ENCODE results near the gene CH25H.
"Not testable (repeated sequence)": the region's sequence is repeated elsewhere in the genome, so short reads cannot be mapped to it uniquely, and the experiment has no call there.

The CH25H gene

GRCh38 chr10:89191301-89191700, 15.8 kb downstream of the CH25H start:
- not testable (repeated sequence) for DNase-seq

DNA sequence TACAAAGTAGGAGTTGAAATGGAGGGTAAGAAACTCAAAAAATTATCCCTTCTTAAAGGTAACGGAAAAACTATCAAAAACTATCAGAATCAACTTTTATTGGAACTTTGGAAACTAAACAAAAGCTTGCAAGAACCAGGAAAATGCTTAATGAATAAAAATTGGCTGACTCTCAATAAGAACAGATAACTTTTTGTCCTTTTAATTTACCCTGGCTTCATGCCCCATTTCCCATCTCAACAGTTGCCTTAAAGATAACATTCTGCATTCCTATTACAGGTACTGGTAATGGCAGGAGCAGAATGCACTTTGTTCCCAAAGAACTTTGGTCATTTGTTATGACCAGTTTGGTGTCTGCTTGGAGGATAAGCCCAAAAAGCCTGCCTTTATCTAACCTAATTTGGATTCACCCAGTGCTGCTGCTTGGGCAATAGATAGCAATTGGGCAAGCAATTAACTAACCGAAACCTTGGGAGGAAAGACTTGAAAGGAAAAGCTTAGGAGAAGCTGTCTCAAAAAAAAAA, 17.8 kb downstream of the CH25H start:
- DNase-seq = no peak

GRCh38 chr10:89185658-89186057, 21.5 kb downstream of the CH25H start:
- no peak for DNase-seq

GRCh38 chr10:89184638-89185037, 22.5 kb downstream of the CH25H start:
- no peak for DNase-seq

- no peak for DNase-seq
Observed at GRCh38 chr10:89183571-89183970, 23.5 kb downstream of the CH25H start.

DNA sequence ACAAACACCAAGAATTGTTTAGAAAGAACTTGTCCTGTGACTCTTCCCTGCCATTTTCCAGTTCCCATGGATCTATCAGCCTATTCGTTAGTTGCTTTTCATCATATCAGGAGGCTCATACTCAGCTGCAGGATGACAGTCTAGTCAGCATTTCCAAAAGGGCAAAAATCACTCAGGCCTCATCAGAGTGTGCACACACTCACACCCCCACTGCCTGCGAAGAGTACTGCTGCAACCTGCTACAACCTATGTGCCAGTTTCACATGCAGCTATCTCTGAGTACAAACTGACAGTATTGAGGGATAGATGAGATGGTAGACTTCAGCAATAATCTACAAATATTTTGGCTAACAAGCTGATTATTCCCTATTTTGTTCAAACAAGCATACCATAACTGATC, 24.2 kb downstream of the CH25H start:
- DNase-seq = no peak

DNA sequence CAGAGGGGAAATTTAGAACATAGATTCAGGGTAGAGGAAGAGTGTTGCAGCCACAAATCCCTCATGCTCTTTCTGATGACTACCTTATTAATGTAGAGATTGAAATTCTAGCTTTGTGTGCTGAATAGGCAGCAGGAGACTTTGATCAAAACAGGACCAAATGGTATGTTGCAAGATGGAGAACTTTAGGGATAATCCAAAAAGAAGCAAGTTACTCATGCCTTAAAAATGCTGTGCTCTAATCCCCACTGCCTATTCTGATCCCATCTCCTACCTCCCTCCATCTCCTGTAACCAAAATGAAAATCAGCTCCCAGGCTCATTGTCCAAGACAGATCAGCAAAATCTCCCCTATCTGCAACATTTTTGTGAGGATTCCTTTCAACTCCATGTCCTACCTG, 31.3 kb downstream of the CH25H start:
- DNase-seq = no peak

GRCh38 chr10:89173075-89173474, 34.0 kb downstream of the CH25H start:
- no peak for DNase-seq

DNA sequence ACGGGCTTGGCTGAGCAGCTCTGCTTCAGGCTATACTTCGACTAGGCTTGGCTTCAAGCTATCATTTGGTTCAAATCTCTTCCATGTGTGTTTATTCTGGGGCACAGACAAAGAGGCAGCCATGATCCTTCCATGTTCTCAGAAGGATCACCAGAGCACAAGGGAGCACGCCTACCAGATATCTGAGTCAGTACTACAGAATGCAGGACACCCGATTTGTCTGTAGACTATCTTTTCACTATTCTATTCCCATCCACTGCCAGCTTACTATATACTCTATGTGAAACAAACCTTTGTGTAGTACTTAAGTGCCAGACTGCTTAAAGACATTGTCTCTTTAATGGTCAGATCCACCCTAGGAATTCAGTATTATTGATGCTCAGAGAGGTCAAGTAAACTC, 35.1 kb downstream of the CH25H start:
- DNase-seq = no peak

GRCh38 chr10:89171263-89171872, 35.7 kb downstream of the CH25H start:
- DNase-seq = no peak

- not testable (repeated sequence) for DNase-seq
Observed at GRCh38 chr10:89168354-89168900, 38.7 kb downstream of the CH25H start.

DNA sequence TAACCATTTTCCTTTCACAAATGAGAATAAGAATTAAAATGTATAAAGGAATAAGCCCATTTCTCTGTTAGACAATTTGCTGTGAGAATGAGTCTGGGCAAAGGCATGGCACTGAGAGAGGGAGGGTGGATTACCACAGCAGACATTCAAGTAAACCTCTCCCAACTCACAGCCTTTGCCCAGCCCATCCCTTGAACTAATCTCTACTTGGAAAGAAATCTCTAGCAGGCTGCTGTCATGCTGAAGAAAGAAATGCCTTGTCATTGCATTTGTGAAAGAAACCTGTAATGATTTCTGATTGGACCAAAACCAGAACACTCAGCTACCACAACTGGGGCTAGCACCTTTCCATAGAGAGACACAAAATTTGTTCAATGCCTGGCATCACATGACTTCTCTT, 39.2 kb downstream of the CH25H start:
- no peak for DNase-seq

DNA sequence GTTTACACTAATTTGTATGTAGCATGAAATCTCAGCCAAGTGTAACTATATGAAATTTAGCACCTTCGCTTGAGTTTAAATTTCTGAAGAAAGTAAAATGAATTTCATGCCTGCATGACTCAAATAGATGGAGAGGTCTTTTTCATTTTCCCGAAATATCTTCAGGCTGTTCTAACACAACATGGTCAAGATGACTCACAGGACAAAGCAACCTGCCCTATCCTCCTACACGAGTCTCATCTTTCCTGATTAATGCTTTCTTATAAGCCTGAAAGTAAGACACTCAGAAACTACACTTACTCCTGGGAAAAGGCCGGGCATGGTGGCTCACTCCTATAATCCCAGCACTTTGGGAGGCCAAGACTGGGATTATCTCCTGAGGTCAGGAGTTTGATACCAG, 41.2 kb downstream of the CH25H start:
- no peak for DNase-seq

- DNase-seq = no peak
Observed at GRCh38 chr10:89164920-89165319, 42.2 kb downstream of the CH25H start.

DNA sequence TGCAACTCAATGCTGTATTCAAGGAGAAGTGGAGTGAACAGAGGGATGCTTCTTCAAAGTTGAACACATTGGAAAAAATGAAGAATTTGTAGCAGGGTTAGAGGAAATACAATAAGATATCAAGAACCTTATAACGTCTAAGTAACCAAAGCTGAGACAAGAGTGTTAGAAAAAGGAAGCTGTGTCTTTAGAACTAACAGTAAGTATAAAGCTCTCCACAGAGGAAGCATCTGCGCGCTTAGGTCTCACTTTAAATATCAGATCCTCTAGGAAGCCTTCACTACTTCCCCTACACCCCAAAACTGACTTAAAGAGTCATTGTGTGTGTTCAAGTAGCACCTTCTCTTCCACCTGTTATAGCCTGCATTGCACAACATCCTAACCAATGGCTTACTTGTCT, 43.0 kb downstream of the CH25H start:
- DNase-seq = no peak

DNA sequence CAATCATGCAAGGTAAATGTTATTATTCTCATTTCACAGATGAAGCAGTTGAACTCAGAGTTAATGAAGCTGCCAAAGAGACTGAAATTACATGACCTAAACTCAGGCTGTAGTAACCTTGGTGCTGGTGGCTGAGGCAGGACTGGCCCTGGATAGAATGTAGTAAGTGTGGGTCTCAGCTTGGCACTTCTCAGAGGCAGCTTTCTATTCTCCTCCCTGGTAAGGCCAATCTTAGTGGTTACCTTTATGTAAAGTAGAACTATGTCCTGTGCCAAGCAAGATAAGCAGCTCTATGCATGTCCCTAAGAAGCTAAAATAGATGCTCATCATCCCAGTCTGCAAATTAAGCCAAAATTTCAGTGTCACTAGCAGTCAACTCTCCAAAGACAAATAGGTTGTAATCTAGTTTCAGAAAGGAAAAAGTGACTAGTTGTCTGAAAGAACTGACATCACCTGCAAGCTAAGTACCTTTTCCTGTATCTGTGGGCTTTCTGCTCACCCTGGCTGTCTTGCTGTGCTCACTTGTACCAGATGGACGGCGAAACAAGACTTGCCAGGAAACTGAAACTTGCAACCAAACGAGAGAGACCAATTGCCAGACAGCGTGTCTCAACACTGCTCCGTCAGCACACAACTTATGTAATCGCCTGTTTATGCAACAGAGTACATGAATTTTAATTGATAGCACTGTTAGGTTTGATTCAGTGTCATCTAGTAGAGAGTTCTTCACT, 43.7 kb downstream of the CH25H start:
- DNase-seq = no peak

GRCh38 chr10:89162596-89162995, 44.5 kb downstream of the CH25H start:
- DNase-seq = no peak

DNA sequence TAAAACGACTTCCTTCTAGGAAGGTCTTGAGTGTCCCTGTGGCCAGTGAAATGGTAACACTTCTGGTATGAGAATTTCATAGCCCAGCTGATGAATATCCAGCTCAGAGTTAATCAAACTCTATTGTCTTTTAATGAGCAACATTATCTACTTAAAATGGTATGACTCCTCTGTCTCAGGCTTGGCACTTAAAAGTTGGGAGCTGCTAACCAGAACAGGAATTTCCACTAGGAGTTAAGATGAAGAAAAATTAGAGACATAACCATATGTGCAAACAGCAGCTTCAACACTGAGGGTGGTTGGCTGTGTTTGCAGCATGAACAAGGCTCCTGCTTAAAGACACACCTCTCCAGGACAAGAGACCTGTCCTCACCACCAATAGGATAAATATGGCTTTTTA, 46.8 kb downstream of the CH25H start:
- no peak for DNase-seq

DNA sequence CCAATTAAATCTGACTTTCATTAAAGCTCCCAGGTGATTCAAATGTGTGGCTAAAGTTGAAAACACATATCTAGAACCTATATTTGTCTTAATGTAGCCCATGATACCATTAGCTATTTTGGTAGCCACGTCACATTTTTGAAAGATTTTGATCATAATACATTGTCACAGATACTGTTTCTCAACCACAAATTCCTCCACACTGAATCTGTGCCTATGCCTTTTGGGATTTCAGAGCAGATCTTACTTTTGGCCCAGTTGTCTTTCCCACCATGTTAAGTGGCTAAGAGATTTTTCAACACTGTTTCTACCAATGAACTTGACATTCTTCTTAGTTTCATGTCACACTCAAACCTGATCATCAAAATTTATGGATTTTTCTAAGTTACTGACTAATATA, 47.4 kb downstream of the CH25H start:
- no peak for DNase-seq

- DNase-seq = no peak
Observed at GRCh38 chr10:89159316-89159715, 47.8 kb downstream of the CH25H start.

GRCh38 chr10:89158446-89158845, 48.7 kb downstream of the CH25H start:
- no peak for DNase-seq

GRCh38 chr10:89156161-89156835, 50.8 kb downstream of the CH25H start:
- DNase-seq = no peak

Measured in NCI-H2171 treated with DMSO at 0.1 percent for 48 hours (cell line).